IPS DF 6.9 (cell line): ENCODE results near the gene GRIP1.

Source experiments
- DNase-seq: peaks from one replicate; pipeline ENCODE4 v3.0.0-alpha.2; 2013; ENCODE audit warnings: low read depth, low spot score
- H3K27ac ChIP-seq: one replicate; pipeline ENCODE4 v1.5.1; 2013; ENCODE audit warnings: low read length, control low read depth
- H3K27me3 ChIP-seq: 2 replicates; pipeline ENCODE4 v1.6.1; 2013; ENCODE audit warnings: mild to moderate bottlenecking, low read length; ENCODE audit not compliant: control insufficient read depth, insufficient read depth
- H3K36me3 ChIP-seq: 2 replicates; pipeline ENCODE4 v1.6.1; 2013; ENCODE audit warnings: low read length; ENCODE audit not compliant: control insufficient read depth, insufficient read depth
- H3K4me1 ChIP-seq: 2 replicates; pipeline ENCODE4 v1.6.1; 2013; ENCODE audit warnings: low read length; ENCODE audit not compliant: control insufficient read depth, insufficient read depth
- H3K4me3 ChIP-seq: 2 replicates; pipeline ENCODE4 v1.5.1; 2013; ENCODE audit warnings: mild to moderate bottlenecking, low read length
- H3K9me3 ChIP-seq: 2 replicates; pipeline ENCODE4 v1.6.1; 2013; ENCODE audit warnings: low read length, inconsistent platforms; ENCODE audit not compliant: control insufficient read depth, insufficient read depth
- WGBS: extraction: QIAGEN DNeasy Blood & Tissue Kit; methylation state at CpG from one replicate; pipeline ENCODE4 v1.1.7; 2013; ENCODE audit warnings: mixed read lengths, missing lambda C conversion rate; ENCODE audit not compliant: insufficient read length, insufficient coverage; 5-methylcytosine and 5-hydroxymethylcytosine counted together

The GRIP1 gene

GRCh38 chr12:66539431-66539830 is 139.4 kb downstream of the GRIP1 start:
- Histone ChIP-seq H3K4me3 (no peak overlapping the region), H3K27ac (no peak overlapping the region), H3K4me1 (no peaks in the 10 kb centered on the region; the same call in 1 of the 2 replicates), H3K9me3 (no peaks in the 10 kb centered on the region), H3K27me3 (no peaks in the 10 kb centered on the region), H3K36me3 (no peaks in the 10 kb centered on the region)
- no peak for DNase-seq

- no CpG with 5 or more reads among the region's 4 CpGs for WGBS
- Histone ChIP-seq H3K27me3 (no peaks in the 10 kb centered on the region), H3K27ac (no peak overlapping the region), H3K4me1 (no peaks in the 10 kb centered on the region; the same call in 1 of the 2 replicates), H3K9me3 (no peaks in the 10 kb centered on the region), H3K4me3 (no peak overlapping the region), H3K36me3 (no peaks in the 10 kb centered on the region)
- peak; percentile 45 for DNase-seq
Measured at GRCh38 chr12:66538970-66539369, 139.9 kb downstream of the GRIP1 start.

- Histone ChIP-seq H3K4me3 (no peak overlapping the region), H3K9me3 (no peaks in the 10 kb centered on the region), H3K4me1 (no peaks in the 10 kb centered on the region; the same call in 1 of the 2 replicates), H3K27me3 (no peaks in the 10 kb centered on the region), H3K27ac (no peak overlapping the region), H3K36me3 (no peaks in the 10 kb centered on the region)
- WGBS: no CpG with 5 or more reads among the region's 3 CpGs
- DNase-seq: no peak
Measured at GRCh38 chr12:66537876-66538275, 141.0 kb downstream of the GRIP1 start.

DNA sequence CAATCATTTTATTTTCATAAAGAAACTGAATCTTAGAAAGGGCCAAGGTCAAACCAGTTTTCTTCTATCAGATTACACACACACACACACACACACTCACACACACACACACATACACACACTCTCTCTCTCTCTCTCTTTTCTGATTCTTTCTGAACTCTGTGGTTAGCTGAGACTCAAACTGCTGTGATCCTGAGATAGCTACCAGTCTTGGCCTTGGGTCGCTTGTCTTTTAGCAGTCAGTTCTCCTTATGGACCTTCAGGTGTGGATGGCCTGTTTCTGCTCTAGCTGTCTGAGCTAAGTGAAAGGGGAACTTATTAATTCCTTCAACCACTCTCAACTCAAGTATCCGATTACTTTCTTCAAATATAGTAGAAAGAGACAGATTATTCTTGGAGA is 145.1 kb downstream of the GRIP1 start:
- H3K27me3 ChIP-seq: no peaks in the 10 kb centered on the region
- no CpG with 5 or more reads among the region's 2 CpGs for WGBS

GRCh38 chr12:66531766-66532165 is 147.1 kb downstream of the GRIP1 start:
- H3K4me1 ChIP-seq: 0 out of 2 replicates have a peak, but pooled peaks cover 2% of the 10 kb centered on the region
- DNase-seq: no peak
- no CpG with 5 or more reads among the region's 2 CpGs for WGBS
- no peak overlapping the region for H3K27ac ChIP-seq
- no peak overlapping the region for H3K4me3 ChIP-seq
- H3K36me3 ChIP-seq: no peaks in the 10 kb centered on the region
- no peaks in the 10 kb centered on the region for H3K9me3 ChIP-seq
- H3K27me3 ChIP-seq: no peaks in the 10 kb centered on the region

More for the DNA sequence above, 145.1 kb downstream of the GRIP1 start:
- Histone ChIP-seq H3K36me3 (no peaks in the 10 kb centered on the region), H3K4me3 (no peak overlapping the region), H3K4me1 (0 out of 2 replicates have a peak, but pooled peaks cover 2% of the 10 kb centered on the region), H3K9me3 (no peaks in the 10 kb centered on the region), H3K27ac (no peak overlapping the region)
- no peak for DNase-seq

GRCh38 chr12:66529934-66530333 is 148.9 kb downstream of the GRIP1 start:
- no peak for DNase-seq
- no peaks in the 10 kb centered on the region for H3K27me3 ChIP-seq
- 0 out of 2 replicates have a peak, but pooled peaks cover 2% of the 10 kb centered on the region for H3K4me1 ChIP-seq
- no peak overlapping the region for H3K4me3 ChIP-seq
- no peaks in the 10 kb centered on the region for H3K9me3 ChIP-seq
- no peak overlapping the region for H3K27ac ChIP-seq
- H3K36me3 ChIP-seq: no peaks in the 10 kb centered on the region
- WGBS: no CpG with 5 or more reads among the region's 1 CpG

DNA sequence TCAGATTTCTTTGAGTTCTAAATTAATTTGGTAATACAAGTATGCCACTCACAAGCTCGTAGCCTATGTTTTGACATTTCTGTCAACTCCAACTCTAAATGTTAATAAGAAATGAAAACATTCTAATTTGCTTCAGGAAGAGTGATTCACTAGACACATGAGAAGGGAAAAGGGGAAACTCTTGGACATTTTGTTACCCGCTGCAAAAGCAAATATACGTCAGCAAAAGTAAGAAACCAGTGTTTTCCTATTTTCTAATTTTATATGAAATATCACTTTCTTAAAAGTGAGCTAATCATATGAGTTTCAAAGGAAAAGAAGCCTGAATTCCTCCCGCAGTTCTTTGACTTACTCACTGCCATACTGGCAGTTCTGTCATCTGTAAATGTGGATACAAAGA is 162.3 kb downstream of the GRIP1 start:
- no peak overlapping the region for H3K4me3 ChIP-seq
- DNase-seq: no peak
- no peaks in the 10 kb centered on the region for H3K27me3 ChIP-seq
- H3K36me3 ChIP-seq: no peaks in the 10 kb centered on the region
- H3K27ac ChIP-seq: no peak overlapping the region
- H3K4me1 ChIP-seq: no peaks in the 10 kb centered on the region
- WGBS: no CpG with 5 or more reads among the region's 4 CpGs
- H3K9me3 ChIP-seq: no peaks in the 10 kb centered on the region

GRCh38 chr12:66516133-66516532 is 162.7 kb downstream of the GRIP1 start:
- no peaks in the 10 kb centered on the region for H3K4me1 ChIP-seq
- no peak overlapping the region for H3K4me3 ChIP-seq
- no peak overlapping the region for H3K27ac ChIP-seq
- DNase-seq: no peak
- no peaks in the 10 kb centered on the region for H3K36me3 ChIP-seq
- no peaks in the 10 kb centered on the region for H3K9me3 ChIP-seq
- H3K27me3 ChIP-seq: no peaks in the 10 kb centered on the region
- WGBS: no CpG with 5 or more reads among the region's 2 CpGs

DNA sequence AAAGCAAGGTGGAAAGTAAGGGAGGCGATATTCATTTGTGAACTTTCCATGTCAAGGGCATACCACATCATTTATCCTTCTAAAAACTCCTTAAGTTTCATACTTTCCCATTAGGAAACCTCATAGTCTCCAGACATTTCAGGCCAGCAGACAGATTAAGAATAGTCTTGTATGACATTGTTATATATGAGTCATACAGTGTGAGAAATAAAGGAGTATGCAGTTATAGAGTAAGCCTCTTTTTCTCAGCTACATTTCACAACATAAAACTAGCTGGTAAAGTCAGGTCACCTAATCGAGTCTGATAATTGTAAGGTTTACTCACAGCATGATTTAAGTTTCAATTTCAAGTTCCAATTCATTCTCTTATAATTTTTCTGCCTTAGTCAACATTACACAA is 164.3 kb downstream of the GRIP1 start:
- Histone ChIP-seq H3K36me3 (no peaks in the 10 kb centered on the region), H3K27ac (no peak overlapping the region), H3K9me3 (no peaks in the 10 kb centered on the region), H3K4me3 (no peak overlapping the region), H3K4me1 (no peaks in the 10 kb centered on the region), H3K27me3 (no peaks in the 10 kb centered on the region)
- no peak for DNase-seq
- no CpG with 5 or more reads among the region's 2 CpGs for WGBS

DNA sequence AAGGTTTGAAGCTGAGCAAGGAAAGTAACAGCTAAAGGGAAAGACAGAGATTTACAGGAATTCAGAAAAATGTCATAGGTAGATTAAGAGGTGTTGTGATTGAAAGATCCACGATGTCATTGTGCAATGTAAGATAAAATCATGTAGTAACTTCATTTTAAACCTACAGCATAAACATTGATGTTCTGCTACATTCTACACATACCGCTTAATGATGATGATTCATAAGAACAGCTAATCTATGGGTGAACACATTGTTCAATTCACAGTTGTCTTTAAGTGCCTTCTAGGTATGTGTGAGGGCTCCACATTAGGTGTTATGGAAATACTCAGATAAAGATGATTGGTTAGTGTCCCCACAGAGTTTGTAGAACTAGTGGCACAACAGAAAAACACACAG is 170.9 kb downstream of the GRIP1 start:
- H3K4me1 ChIP-seq: no peaks in the 10 kb centered on the region
- H3K36me3 ChIP-seq: no peaks in the 10 kb centered on the region
- DNase-seq: no peak
- no peaks in the 10 kb centered on the region for H3K27me3 ChIP-seq
- H3K9me3 ChIP-seq: no peaks in the 10 kb centered on the region
- H3K27ac ChIP-seq: no peak overlapping the region
- no CpG with 5 or more reads among the region's 2 CpGs for WGBS
- no peak overlapping the region for H3K4me3 ChIP-seq

- Histone ChIP-seq H3K4me3 (no peak overlapping the region), H3K27me3 (no peaks in the 10 kb centered on the region), H3K27ac (no peak overlapping the region), H3K36me3 (no peaks in the 10 kb centered on the region), H3K4me1 (no peaks in the 10 kb centered on the region; the same call in 1 of the 2 replicates), H3K9me3 (no peaks in the 10 kb centered on the region)
- no CpG with 5 or more reads among the region's 1 CpG for WGBS
- DNase-seq: no peak
Measured at GRCh38 chr12:66503746-66504145, 175.1 kb downstream of the GRIP1 start.
